Erythroblast (primary cell): ENCODE measurements around the gene CHAT.

Experiments
- GATA1 ChIP-seq: IDR thresholded peaks from 2 replicates; pipeline ENCODE4 v1.6.1; 2011; ENCODE audit warnings: low read depth, mild to moderate bottlenecking, control low read depth, low read length, moderate library complexity
- POLR2A ChIP-seq: IDR thresholded peaks from 2 replicates; pipeline ENCODE4 v1.6.1; 2011; ENCODE audit warnings: mild to moderate bottlenecking, low read length

DNA sequence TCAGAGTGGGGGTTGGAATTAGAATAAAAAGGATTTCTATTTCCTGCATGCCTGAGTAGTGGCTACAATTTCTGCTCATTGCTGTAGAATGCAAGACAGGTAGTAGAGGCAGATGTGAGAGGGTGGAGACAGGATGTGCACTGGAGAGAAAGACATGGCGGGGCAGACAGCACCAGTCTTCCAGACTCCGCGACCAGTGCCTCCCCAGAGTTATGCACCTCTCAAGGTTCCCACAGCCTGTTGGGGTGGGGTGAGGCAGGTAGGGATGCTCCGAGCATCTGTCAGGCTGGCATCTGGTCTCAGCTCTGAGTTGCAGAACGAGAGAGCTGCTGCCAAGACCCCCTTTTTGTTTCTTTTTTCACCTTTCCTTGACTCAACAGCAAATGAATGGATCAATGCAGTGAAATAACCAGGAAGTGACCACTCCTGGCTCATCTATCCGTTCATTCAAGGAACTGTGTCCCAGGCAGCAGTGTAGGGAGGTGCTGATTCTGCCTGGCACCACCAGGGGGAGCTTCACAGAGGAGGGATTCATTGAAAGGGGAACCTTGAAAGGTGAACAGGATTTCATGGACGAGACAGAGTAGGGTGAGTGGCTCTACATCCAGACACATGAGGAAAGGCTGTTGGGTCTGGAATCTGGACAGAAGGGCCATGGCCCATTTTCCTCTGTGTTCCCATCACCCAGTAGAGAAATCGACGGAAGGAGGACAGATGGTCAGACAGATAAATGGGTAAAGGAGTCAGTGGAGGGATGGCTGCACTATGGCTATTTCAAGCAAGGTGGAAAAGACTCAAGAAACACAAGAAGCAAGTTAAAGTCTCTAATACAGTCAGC lies 20.9 kb upstream of the CHAT start:
- TF ChIP-seq POLR2A, result no peak
- TF ChIP-seq GATA1, result no peak
